Femur (tissue), 1 donor: ENCODE data around the gene PACS2.
"Not testable (repeated sequence)": the region's sequence is repeated elsewhere in the genome, so short reads cannot be mapped to it uniquely, and the experiment has no call there.

Source experiments
- DNase-seq: peaks from one replicate; pipeline ENCODE4 v3.0.0-alpha.2; 2017

The PACS2 gene

DNA sequence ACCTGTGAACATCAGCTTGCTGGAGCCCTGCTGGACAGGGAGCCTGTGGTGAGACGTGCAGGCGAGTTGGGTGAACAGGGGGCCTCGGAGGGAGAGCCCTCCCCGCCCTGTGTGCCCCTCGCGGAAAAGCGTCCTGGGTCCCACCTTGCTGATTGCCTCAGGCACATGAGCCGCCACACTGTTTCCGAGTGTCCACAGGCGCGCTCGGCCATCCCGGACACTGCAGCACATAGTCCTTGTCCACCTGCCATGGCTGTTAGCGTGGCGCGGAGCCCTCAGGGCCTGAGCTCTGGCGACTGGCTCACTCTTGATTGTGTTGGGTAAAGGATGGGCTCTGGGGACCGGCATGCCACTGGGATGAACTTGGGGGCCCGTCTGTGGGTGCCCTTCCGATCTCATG lies 40.0 kb downstream of the PACS2 start:
- DNase-seq = no peak

DNA sequence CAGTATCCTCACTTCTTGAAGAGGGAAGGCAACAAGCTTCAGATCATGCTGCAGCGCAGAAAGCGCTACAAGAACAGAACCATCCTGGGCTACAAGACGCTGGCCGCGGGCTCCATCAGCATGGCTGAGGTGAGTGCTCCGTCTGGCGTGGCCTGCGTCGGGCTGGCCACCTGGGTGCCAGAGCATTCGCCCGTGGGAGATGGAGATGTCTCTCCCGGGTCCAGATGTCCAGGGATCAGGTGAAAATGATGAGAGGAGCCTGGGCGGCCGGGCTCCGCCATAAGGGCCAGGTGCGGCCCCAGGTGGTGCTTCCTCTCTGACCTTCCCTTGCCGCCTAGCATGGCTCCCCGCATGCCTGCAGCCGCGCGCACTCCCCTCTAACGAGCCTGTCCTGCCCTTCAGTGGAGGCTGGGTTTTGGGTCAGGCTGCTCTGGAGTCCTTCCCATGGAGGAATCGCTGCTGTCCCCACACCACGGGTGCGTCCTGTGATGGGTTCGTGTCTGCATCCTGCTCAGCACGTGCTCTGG lies 40.6 kb downstream of the PACS2 start:
- DNase-seq = no peak

DNA sequence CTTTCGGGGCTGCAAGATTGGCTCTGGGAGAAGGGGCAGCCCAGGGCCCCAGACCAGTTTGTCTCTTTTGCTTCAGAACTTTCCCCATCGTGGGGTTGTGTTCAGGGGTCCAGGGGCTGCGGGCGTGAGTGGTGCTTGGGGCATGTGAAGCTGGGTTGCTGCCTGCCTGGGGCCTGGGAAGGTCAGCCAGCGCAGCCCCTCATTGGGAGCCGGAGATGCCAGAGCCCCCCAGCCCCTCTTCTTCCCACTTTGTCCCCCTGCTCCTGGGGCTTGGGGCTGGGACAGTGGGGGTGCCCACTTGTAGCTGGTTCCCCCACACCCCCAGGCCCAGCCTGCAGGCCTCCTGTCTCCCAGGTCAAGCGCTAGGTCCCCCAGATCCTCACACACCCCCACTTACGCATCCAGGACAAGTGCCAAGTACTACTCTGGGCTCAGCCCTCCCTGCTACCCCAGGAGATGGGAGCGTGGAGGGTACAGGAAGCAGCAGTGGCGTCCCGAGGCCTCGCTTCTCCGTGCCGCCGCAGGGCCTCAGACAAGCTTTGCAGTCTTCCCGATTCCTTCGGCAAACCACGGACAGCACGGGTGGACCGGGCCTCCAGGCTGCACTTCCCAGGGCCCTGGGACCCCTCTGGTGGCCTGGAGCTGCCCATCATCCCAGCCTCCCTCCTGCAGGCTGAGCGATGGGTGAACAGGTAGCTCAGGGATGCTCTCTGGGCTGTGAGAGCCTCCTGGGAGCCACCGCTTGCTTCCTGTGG lies 41.5 kb downstream of the PACS2 start:
- no peak for DNase-seq

- no peak for DNase-seq
Observed at GRCh38 chr14:105356927-105357326, 42.4 kb downstream of the PACS2 start.

DNA sequence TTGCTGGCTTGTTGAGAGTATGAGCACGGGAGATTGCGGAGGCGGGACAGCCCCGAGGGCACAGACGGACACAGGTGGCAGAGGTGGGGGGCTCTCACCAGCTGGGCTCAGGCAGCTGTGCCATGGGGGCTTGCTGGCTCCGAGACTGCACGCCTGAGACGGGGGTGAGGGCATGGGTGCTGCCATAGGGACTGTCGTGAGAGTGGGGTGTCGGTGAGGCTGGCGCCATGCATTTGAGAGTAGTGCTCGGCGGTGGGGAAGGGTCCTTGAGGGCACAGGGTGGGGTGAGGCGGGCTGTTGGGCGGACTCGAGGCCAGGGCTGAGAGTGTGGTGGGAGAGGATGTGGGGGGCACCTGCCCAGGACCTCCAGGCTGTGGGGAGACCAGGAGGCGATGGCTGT lies 43.1 kb downstream of the PACS2 start:
- no peak for DNase-seq

DNA sequence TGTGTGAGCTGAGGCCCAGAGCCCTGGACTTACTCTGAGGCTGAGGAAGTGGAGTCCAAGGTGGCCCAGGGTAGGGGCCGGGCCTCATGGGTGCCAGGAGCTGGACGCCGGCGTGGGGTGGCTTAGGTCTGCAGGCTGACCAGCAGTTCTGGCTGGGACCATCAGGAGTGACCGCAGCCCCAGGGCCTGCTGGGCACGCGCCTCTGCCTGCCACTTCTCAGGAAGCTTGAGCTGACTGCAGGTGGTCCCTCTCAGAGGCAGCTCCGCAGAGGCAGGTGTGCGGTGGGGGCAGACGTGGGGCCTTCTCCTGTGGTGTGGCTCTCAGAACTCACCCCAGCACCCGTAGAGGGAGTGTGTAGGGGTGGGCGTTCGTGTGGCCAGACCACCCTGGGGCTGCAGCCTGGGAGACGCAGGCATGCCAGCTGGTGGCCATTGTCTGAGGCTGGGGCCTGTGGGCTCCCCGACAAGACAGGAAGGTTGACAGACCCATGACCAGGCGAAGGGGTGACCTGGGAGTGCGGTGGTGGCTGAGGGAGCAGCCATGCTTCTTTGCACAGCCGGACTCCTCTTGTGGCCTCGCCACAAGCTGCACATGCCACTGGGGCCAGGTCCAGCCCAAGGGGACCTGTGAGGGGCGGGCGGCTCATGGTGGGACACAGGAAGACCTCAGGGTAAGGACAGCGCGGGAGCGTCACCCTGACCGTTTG lies 43.7 kb downstream of the PACS2 start:
- DNase-seq = no peak

GRCh38 chr14:105358943-105359342 lies 44.4 kb downstream of the PACS2 start:
- DNase-seq = no peak

DNA sequence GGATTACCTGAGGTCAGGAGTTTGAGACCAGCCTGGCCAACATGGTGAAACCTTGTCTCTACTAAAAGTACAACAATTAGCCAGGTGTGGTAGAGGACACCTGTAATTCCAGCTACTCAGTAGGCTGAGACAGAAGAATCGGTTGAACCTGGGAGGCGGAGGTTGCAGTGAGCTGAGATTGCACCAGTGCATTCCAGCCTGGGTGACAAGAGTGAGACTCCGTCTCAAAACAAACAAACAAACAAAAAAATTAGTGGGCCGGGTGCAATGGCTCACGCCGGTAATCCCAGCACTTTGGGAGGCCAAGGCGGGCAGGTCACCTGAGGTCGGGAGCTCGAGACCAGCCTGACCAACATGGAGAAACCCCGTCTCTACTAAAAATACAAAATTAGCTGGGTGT lies 46.9 kb downstream of the PACS2 start:
- not testable (repeated sequence) for DNase-seq

DNA sequence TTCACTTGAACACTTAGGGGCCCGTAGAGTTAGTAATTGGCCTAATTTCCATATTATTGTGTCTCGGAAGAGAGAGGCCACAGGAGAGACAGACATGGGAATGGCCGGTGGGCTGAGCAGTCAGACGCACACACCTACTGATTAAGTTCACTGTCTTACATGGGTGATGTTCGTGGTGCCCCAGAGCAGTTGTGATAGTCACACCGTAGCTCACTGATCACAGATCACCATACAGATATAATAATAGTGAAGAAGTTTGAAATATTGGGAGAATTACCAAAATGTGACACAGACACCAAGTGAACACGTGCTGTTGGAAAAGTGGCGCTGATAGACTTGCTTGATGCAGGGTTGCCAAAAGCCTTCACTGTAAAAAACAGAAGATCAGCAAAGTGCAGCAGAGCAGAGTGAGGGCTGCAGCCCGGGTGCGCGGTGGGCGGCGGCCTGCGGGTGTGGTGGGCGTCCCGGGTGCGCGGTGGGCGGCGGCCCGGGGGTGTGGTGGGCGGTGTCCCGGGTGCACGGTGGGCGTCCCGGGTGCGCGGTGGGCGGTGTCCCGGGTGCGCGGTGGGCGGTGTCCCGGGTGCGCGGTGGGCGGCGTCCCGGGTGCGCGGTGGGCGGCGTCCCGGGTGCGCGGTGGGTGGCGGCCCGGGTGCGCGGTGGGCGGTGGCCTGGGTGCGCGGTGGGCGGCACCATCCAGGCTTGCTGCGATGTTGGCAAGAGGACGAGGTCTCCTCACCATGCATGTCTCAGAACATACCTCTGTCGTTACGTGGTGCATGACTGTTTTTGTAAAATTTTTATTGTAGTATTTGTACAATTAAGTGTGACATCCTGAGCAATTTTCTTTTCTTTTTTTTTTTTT lies 49.5 kb downstream of the PACS2 start:
- DNase-seq = no peak

DNA sequence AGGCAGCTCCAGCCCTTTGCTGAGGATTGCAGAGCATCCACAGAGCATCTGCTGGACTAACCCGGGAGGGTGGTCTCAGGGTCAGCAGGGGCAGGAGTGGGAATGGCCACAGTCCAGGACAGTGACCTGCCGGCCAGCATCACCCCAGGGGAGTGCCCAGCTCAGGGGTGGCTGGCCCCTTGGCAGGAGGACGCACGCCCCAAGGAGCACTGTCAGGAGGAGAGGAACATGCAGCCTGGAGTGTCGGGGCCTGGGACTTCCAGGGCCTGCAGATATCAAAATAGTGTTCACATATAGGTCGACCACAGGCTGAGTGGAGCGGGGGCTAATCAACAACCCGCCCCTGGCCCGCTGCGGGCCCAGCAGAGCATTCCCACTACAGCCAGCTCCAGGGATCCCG lies 50.6 kb downstream of the PACS2 start:
- no peak for DNase-seq

DNA sequence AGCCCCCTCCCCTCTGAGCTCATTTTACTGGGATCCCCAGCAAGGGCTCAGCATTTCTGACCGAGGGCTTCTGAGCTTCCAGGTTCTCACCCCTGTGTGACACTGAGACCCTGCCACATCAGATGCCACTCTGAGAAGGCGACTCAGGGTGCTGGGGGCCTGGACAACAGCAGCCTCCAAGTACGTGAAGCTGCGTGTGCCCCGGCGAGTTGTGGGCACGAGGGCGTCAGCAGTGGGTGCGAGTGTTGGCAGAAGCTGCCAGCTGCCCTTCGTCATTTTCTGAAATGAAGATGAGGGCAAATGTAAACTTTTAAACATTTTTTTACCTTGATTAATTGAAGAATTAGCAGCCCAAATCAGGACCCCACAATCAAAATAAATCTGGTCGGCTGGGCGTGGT lies 51.1 kb downstream of the PACS2 start:
- no peak for DNase-seq

GRCh38 chr14:105366386-105367074 lies 52.0 kb downstream of the PACS2 start:
- DNase-seq = no peak

DNA sequence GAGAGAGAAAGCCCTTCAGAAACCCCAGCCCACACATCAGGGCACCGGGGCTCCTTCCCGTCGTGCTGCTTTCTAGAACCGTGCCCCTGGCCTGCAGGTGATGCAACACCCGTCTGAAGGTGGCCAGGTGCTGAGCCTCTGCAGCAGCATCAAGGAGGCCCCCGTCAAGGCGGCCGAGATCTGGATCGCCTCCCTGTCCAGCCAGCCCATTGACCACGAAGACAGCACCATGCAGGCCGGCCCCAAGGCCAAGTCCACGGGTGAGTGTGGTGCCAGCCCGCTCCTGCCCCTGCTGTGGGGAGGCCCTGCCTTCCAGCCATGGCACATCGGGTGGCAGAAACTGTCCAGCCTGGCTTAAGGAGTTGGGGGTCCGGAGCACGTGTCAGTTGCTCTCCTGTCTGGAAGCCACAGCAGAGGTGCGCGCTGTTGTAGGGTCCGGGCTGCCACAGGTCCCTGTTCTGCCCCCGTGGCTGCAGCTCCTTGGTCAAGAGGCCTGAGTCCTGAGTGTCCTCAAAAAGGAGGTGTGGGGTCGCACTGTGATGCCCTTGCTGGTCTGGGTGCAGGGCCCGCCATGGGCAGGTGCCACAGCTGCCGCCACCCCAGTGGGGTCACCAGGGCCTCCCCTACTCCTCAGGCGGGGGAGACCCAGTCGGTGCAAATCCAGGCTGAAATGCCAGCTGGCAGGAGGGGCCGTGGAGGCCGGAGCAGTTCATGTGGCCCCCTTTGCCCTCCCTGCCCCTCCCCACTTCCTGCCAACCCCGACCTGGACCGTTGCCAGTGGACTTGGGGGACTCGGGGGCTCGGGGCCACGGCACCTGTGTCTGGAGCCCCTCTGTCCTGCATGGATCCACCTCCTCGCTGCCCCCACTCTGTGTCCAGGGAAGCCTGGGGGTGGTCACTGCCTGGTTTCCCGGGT lies 52.8 kb downstream of the PACS2 start:
- no peak for DNase-seq

GRCh38 chr14:105368032-105368417 lies 53.5 kb downstream of the PACS2 start:
- no peak for DNase-seq

- DNase-seq = no peak
Observed at GRCh38 chr14:105368426-105368825, 53.9 kb downstream of the PACS2 start.

- DNase-seq = no peak
Observed at GRCh38 chr14:105368910-105369652, 54.5 kb downstream of the PACS2 start.

DNA sequence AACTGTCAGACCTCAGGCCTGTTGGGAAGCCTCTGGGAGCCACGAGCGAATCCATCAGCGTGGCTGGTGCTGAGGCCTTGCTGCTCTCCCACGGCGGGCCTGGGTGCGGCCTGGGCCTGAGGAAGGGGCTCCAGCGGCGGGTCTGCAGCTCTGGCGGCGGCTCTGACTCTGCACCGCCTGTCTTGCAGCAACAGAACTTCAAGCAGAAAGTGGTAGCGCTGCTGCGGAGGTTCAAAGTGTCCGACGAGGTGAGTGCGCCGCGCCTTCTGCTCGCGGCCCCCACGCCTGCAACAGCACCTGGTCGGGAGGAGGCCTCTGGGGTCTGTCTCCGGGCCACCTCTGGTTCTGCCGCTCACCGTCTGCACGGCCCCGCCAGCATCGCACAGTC lies 55.1 kb downstream of the PACS2 start:
- no peak for DNase-seq

GRCh38 chr14:105374389-105374788 lies 59.8 kb downstream of the PACS2 start:
- DNase-seq = no peak

DNA sequence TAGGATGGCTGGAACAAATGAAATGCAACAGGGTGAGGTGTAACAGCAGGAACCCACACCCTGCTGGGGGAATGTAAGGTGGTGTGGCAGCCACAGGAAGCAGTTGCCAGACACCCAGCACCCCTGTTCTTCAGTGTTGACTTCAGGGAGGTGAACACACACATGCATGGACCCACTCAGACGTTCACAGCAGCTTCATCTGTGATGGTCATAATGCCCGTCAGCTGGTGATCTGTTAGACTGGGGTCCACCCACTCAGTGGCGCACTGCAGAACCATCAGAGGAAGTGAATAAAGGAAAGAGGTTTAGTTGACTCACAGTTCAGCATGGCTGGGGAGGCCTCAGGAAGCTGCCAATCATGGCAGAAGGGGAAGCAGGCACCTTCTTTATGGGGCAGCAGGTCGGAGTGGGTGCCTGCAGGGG lies 61.1 kb downstream of the PACS2 start:
- no peak for DNase-seq

GRCh38 chr14:105376521-105377440 lies 62.2 kb downstream of the PACS2 start:
- no peak for DNase-seq
